ENCODE data around the gene TPCN2. TPM values are rescaled to one million over a fixed set of nuclear protein-coding genes. Genes with fewer than 3 reads are reported as not detected.

Gene TPCN2
- total RNA-seq, 2 experiments from 2014 or later: 16.0 to 17.0 TPM

GRCh38 chr11:69123593-69124545 lies 75.1 kb downstream of the TPCN2 start:
- intact Hi-C loops (cut with micrococcal nuclease): loop anchor here (5.0 to 10.0 kb wide), 2 partner anchors 111 to 173 kb away; no protein-coding TSS in a partner anchor
- CTCF ChIA-PET: interaction anchor here (1.0 kb wide), 1 partner anchor 193 kb away, joined by 3 read pairs; no protein-coding TSS in a partner anchor
- DNase-seq: peak; percentile 57

GRCh38 chr11:69125861-69126260 lies 77.1 kb downstream of the TPCN2 start:
- TF ChIP-seq, protein P1, sequence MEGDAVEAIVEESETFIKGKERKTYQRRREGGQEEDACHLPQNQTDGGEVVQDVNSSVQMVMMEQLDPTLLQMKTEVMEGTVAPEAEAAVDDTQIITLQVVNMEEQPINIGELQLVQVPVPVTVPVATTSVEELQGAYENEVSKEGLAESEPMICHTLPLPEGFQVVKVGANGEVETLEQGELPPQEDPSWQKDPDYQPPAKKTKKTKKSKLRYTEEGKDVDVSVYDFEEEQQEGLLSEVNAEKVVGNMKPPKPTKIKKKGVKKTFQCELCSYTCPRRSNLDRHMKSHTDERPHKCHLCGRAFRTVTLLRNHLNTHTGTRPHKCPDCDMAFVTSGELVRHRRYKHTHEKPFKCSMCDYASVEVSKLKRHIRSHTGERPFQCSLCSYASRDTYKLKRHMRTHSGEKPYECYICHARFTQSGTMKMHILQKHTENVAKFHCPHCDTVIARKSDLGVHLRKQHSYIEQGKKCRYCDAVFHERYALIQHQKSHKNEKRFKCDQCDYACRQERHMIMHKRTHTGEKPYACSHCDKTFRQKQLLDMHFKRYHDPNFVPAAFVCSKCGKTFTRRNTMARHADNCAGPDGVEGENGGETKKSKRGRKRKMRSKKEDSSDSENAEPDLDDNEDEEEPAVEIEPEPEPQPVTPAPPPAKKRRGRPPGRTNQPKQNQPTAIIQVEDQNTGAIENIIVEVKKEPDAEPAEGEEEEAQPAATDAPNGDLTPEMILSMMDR (IDR thresholded peaks at IDR 0.05): no peak
- Mint-ChIP-seq H3K27ac (no peak overlapping the region), H3K9me3 (peaks cover 14% of the 10 kb centered on the region), H3K4me1 (ENCODE audit: low read depth) (peaks cover 40% of the 10 kb centered on the region), H3K4me3 (no peak overlapping the region), H3K27me3 (no peaks in the 10 kb centered on the region), H3K36me3 (ENCODE audit: low read depth) (no peaks in the 10 kb centered on the region)
- DNase-seq (no peak), ATAC-seq (no peak)
- intact Hi-C loops (cut with micrococcal nuclease): loop anchor here (10.0 kb wide), 1 partner anchor 109 kb away; no protein-coding TSS in a partner anchor
- ChIA-PET CTCF (no interaction called here), POLR2A (no interaction called here)

More at GRCh38 chr11:69123593-69124545, 75.1 kb downstream of the TPCN2 start:
- H3K27ac Mint-ChIP-seq: peak overlapping the region; percentile 86
- peaks cover 15% of the 10 kb centered on the region for H3K9me3 Mint-ChIP-seq
- POLR2A ChIA-PET: interaction anchor here (1.6 kb wide), 1 partner anchor 13 kb away, joined by 4 read pairs; no protein-coding TSS in a partner anchor
- ATAC-seq: peak; percentile 31
- H3K27me3 Mint-ChIP-seq: no peaks in the 10 kb centered on the region
- no peaks in the 10 kb centered on the region for H3K36me3 Mint-ChIP-seq (ENCODE audit: low read depth)
- H3K4me3 Mint-ChIP-seq: no peak overlapping the region
- peaks cover 40% of the 10 kb centered on the region for H3K4me1 Mint-ChIP-seq (ENCODE audit: low read depth)
- TF ChIP-seq, protein P1 (IDR thresholded peaks at IDR 0.05): no peak

GRCh38 chr11:69126286-69126685 lies 77.6 kb downstream of the TPCN2 start:
- CTCF ChIA-PET: no interaction called here
- intact Hi-C loops (cut with micrococcal nuclease): loop anchor here (10.0 kb wide), 1 partner anchor 109 kb away; no protein-coding TSS in a partner anchor
- TF ChIP-seq, protein P1 (IDR thresholded peaks at IDR 0.05): no peak
- Mint-ChIP-seq H3K4me3 (no peak overlapping the region), H3K9me3 (peaks cover 14% of the 10 kb centered on the region), H3K27me3 (no peaks in the 10 kb centered on the region), H3K4me1 (ENCODE audit: low read depth) (peaks cover 38% of the 10 kb centered on the region), H3K27ac (no peak overlapping the region), H3K36me3 (ENCODE audit: low read depth) (no peaks in the 10 kb centered on the region)
- ATAC-seq: no peak
- DNase-seq: no peak
- POLR2A ChIA-PET: no interaction called here

GRCh38 chr11:69127081-69127850 lies 78.5 kb downstream of the TPCN2 start:
- no peak overlapping the region for H3K4me3 Mint-ChIP-seq
- intact Hi-C loops (cut with micrococcal nuclease): loop anchor here (10.0 kb wide), 1 partner anchor 108 kb away; no protein-coding TSS in a partner anchor
- ATAC-seq (no peak), DNase-seq (no peak)
- CTCF ChIA-PET: no interaction called here
- POLR2A ChIA-PET: interaction anchor here (1.2 kb wide), 1 partner anchor 77 kb away, joined by 3 read pairs; no protein-coding TSS in a partner anchor
- peaks cover 32% of the 10 kb centered on the region for H3K4me1 Mint-ChIP-seq (ENCODE audit: low read depth)
- H3K27ac Mint-ChIP-seq: no peak overlapping the region
- H3K9me3 Mint-ChIP-seq: peaks cover 14% of the 10 kb centered on the region
- no peaks in the 10 kb centered on the region for H3K27me3 Mint-ChIP-seq
- no peaks in the 10 kb centered on the region for H3K36me3 Mint-ChIP-seq (ENCODE audit: low read depth)
- TF ChIP-seq, protein P1 (IDR thresholded peaks at IDR 0.05): no peak
